Right ventricle myocardium superior (tissue), 1 donor: Measurements from ENCODE around the gene CNOT10. TPM values are rescaled to one million over a fixed set of nuclear protein-coding genes. Genes with fewer than 3 reads are reported as not detected.
"Not testable (repeated sequence)": the region's sequence is repeated elsewhere in the genome, so short reads cannot be mapped to it uniquely, and the experiment has no call there.

ENCODE experiments used
- ATAC-seq: fragments of 200-7000 bp; cut with Tn5 transposase; one replicate; pipeline ENCODE4 v1.9.1; 2020; ENCODE audit warnings: mild to moderate bottlenecking; ENCODE audit not compliant: poor library complexity
- DNase-seq: peaks from one replicate; pipeline ENCODE4 v3.0.0-alpha.2; 2020
- intact Hi-C: fragments of 100-400 bp; cut with DNase I; formaldehyde crosslinking; loops from one replicate; pipeline ENCODE4 v1.11.2; 2022
- long read RNA-seq: library from polyadenylated mRNA; unstranded; transcript quantifications from one replicate; pipeline ENCODE4 v2.0.0, GENCODE V29; 2021
- total RNA-seq: library from RNA; stranded (reverse); fragmentation: NEBNext Ultra II Directional; extraction: Animal tissue kit (Norgen Biotek cat#: 25700); gene quantifications from one replicate; pipeline ENCODE4 v1.2.1, GENCODE V29; 2021
- donor health status: DM: no; HTN: yes; CAD: no; lungs with severe emphysema.

CNOT10 gene
- total RNA-seq, result 12.5 TPM
- long read RNA-seq, transcript CNOT10-201 (19 exons, 2,815 nt), result major isoform, 16 of 19 reads
- long read RNA-seq, partial matches to known transcripts, result 0 of 19 reads
- long read RNA-seq, other reads (novel, unspliced or antisense), result 1 of 19 reads

- intact Hi-C loops, result no loop called here
- DNase-seq, result peak; percentile 97
- ATAC-seq, result peak; percentile 100
Observed at GRCh38 chr3:32684800-32685542, at the start of gene CNOT10. CNOT10 (plus strand) TSS chr3:32685188; CDS start chr3:32685461, 273 bp downstream.

GRCh38 chr3:32640939-32641338 lies 44.0 kb upstream of the CNOT10 start:
- no peak for DNase-seq
- ATAC-seq, result no peak
- intact Hi-C loops, result no loop called here

- ATAC-seq, result peak; percentile 85
- DNase-seq, result peak; percentile 67
- intact Hi-C loops, result no loop called here
Observed at GRCh38 chr3:32641356-32641755, 43.6 kb upstream of the CNOT10 start.

- intact Hi-C loops, result no loop called here
- no peak for DNase-seq
- ATAC-seq, result no peak
Observed at GRCh38 chr3:32643354-32643753, 41.6 kb upstream of the CNOT10 start.

GRCh38 chr3:32643816-32644215 lies 41.2 kb upstream of the CNOT10 start:
- DNase-seq (no peak), ATAC-seq (no peak)
- intact Hi-C loops, result no loop called here

GRCh38 chr3:32644380-32644779 lies 40.6 kb upstream of the CNOT10 start:
- intact Hi-C loops, result no loop called here
- no peak for DNase-seq
- no peak for ATAC-seq

- ATAC-seq (no peak), DNase-seq (no peak)
- intact Hi-C loops, result no loop called here
Observed at GRCh38 chr3:32646761-32647160, 38.2 kb upstream of the CNOT10 start.

GRCh38 chr3:32652337-32653100 lies 32.5 kb upstream of the CNOT10 start:
- DNase-seq, intact Hi-C loops, ATAC-seq: not testable (repeated sequence)

- ATAC-seq, result no peak
- no peak for DNase-seq
- intact Hi-C loops, result no loop called here
Observed at GRCh38 chr3:32655167-32655566, 29.8 kb upstream of the CNOT10 start.

GRCh38 chr3:32660634-32661033 lies 24.4 kb upstream of the CNOT10 start:
- DNase-seq (no peak), ATAC-seq (no peak)
- intact Hi-C loops, result no loop called here

GRCh38 chr3:32662647-32663046 lies 22.3 kb upstream of the CNOT10 start:
- ATAC-seq (no peak), DNase-seq (no peak)
- intact Hi-C loops, result no loop called here

GRCh38 chr3:32664630-32665075 lies 20.3 kb upstream of the CNOT10 start:
- ATAC-seq, result peak; percentile 80
- intact Hi-C loops, result loop anchor here (2.0 kb wide), 1 partner anchor 154 kb away; no protein-coding TSS in a partner anchor
- not testable (repeated sequence) for DNase-seq

- intact Hi-C loops, result no loop called here
- DNase-seq (no peak), ATAC-seq (no peak)
Observed at GRCh38 chr3:32667072-32667582, 17.9 kb upstream of the CNOT10 start.

GRCh38 chr3:32669226-32669625 lies 15.8 kb upstream of the CNOT10 start:
- ATAC-seq, intact Hi-C loops, DNase-seq: not testable (repeated sequence)

- DNase-seq, ATAC-seq, intact Hi-C loops: not testable (repeated sequence)
Observed at GRCh38 chr3:32673730-32674129, 11.3 kb upstream of the CNOT10 start.

GRCh38 chr3:32675164-32675563 lies 9.8 kb upstream of the CNOT10 start:
- no peak for DNase-seq
- intact Hi-C loops, result no loop called here
- no peak for ATAC-seq

- intact Hi-C loops, result no loop called here
- DNase-seq, result no peak
- ATAC-seq, result no peak
Observed at GRCh38 chr3:32675650-32676049, 9.3 kb upstream of the CNOT10 start.

GRCh38 chr3:32681811-32682210 lies 3.2 kb upstream of the CNOT10 start:
- intact Hi-C loops, result no loop called here
- ATAC-seq (no peak), DNase-seq (no peak)

GRCh38 chr3:32684029-32684799 lies 774 bp upstream of the CNOT10 start:
- DNase-seq (no peak), ATAC-seq (no peak)
- intact Hi-C loops, result no loop called here
